DND-41 (cell line): ENCODE measurements around the gene LRRC3C.

ENCODE experiments used
- ATAC-seq: fragments of 200-7000 bp; cut with Tn5 transposase; 3 replicates; pipeline ENCODE4 v1.9.1; 2021; ENCODE audit warnings: low read depth; ENCODE audit not compliant: insufficient read depth
- DNase-seq: peaks from one replicate; pipeline ENCODE4 v3.0.0-alpha.2; 2020
- H2AFZ ChIP-seq: 2 replicates; pipeline ENCODE4 v1.6.0; 2012; ENCODE audit warnings: low read depth, low read length
- H3K27ac ChIP-seq: 2 replicates; pipeline ENCODE4 v1.5.1; 2012; ENCODE audit warnings: low read length, inconsistent platforms
- H3K27me3 ChIP-seq: fragments of 200-600 bp; sonication (generic); 2 replicates; pipeline ENCODE4 v1.6.0; 2012; ENCODE audit warnings: low read length, mild to moderate bottlenecking, inconsistent platforms; ENCODE audit not compliant: insufficient read depth, poor library complexity
- H3K36me3 ChIP-seq: 2 replicates; pipeline ENCODE4 v1.5.1; 2012; ENCODE audit warnings: low read length, inconsistent platforms; ENCODE audit not compliant: insufficient read depth
- H3K4me1 ChIP-seq: 2 replicates; pipeline ENCODE4 v1.5.1; 2012; ENCODE audit warnings: mild to moderate bottlenecking, low read length; ENCODE audit not compliant: insufficient read depth
- H3K4me2 ChIP-seq: 2 replicates; pipeline ENCODE4 v1.6.0; 2012; ENCODE audit warnings: mild to moderate bottlenecking, moderate library complexity, low read length, inconsistent platforms; ENCODE audit not compliant: insufficient read depth
- H3K4me3 ChIP-seq, 2 experiments: fragments of 200-600 bp in 1 of 2; shearing (Covaris generic) in 1 of 2; 2 replicates each; pipeline ENCODE4 v1.5.1; 2012 to 2016; ENCODE audit warnings: inconsistent platforms in 2 of 2, low read length in 2 of 2, mild to moderate bottlenecking in 2 of 2, low read depth in 1 of 2, moderate library complexity in 1 of 2
- H3K79me2 ChIP-seq: 2 replicates; pipeline ENCODE4 v1.6.0; 2012; ENCODE audit warnings: low read length, inconsistent platforms; ENCODE audit not compliant: insufficient read depth
- H3K9ac ChIP-seq: 2 replicates; pipeline ENCODE4 v1.6.0; 2012; ENCODE audit warnings: low read depth, mild to moderate bottlenecking, inconsistent platforms, low read length, moderate library complexity
- H3K9me3 ChIP-seq: 2 replicates; pipeline ENCODE4 v1.5.1; 2012; ENCODE audit warnings: low read length, moderate library complexity, mild to moderate bottlenecking, inconsistent platforms; ENCODE audit not compliant: insufficient read depth, severe bottlenecking
- H4K20me1 ChIP-seq: 2 replicates; pipeline ENCODE4 v1.6.0; 2012; ENCODE audit warnings: low read length; ENCODE audit not compliant: insufficient read depth
- CTCF ChIP-seq: IDR thresholded peaks from 2 replicates; pipeline ENCODE4 v1.5.1; 2012; ENCODE audit warnings: borderline replicate concordance, low read length, moderate library complexity, mild to moderate bottlenecking; ENCODE audit not compliant: poor library complexity, severe bottlenecking; ENCODE audit errors: extremely low read depth
- EZH2 ChIP-seq: IDR thresholded peaks from 3 replicates; pipeline ENCODE4 v1.6.1; 2012; ENCODE audit warnings: borderline replicate concordance, low read depth, mild to moderate bottlenecking, moderate library complexity, low read length, inconsistent platforms; ENCODE audit not compliant: severe bottlenecking

LRRC3C gene

GRCh38 chr17:39971076-39971603 lies 43.6 kb downstream of the LRRC3C start:
- no peak overlapping the region for H3K4me3 ChIP-seq
- peaks cover 27% of the 10 kb centered on the region for H3K27me3 ChIP-seq
- H4K20me1 ChIP-seq = no peaks in the 10 kb centered on the region
- no peaks in the 10 kb centered on the region for H3K79me2 ChIP-seq
- H3K9ac ChIP-seq = no peak overlapping the region
- no peak overlapping the region for H3K4me2 ChIP-seq
- H3K9me3 ChIP-seq = no peaks in the 10 kb centered on the region
- H3K27ac ChIP-seq = no peak overlapping the region
- no peak for ATAC-seq
- no peak overlapping the region for H2AFZ ChIP-seq
- no peak for DNase-seq
- TF ChIP-seq EZH2 = no peak
- TF ChIP-seq CTCF = no peak
- H3K36me3 ChIP-seq = no peaks in the 10 kb centered on the region
- no peaks in the 10 kb centered on the region for H3K4me1 ChIP-seq

- H3K9me3 ChIP-seq = no peaks in the 10 kb centered on the region
- no peak overlapping the region for H2AFZ ChIP-seq
- peaks cover 27% of the 10 kb centered on the region for H3K27me3 ChIP-seq
- no peaks in the 10 kb centered on the region for H3K4me1 ChIP-seq
- DNase-seq (no peak), ATAC-seq (no peak)
- no peak overlapping the region for H3K4me2 ChIP-seq
- no peak overlapping the region for H3K27ac ChIP-seq
- no peak for TF ChIP-seq CTCF
- no peak for TF ChIP-seq EZH2
- H3K79me2 ChIP-seq = no peaks in the 10 kb centered on the region
- H3K9ac ChIP-seq = no peak overlapping the region
- no peak overlapping the region for H3K4me3 ChIP-seq
- H4K20me1 ChIP-seq = no peaks in the 10 kb centered on the region
- no peaks in the 10 kb centered on the region for H3K36me3 ChIP-seq
Observed at GRCh38 chr17:39972271-39972670, 44.7 kb downstream of the LRRC3C start.

- Histone ChIP-seq H3K9me3 (no peaks in the 10 kb centered on the region), H4K20me1 (no peaks in the 10 kb centered on the region), H3K27me3 (peaks cover 27% of the 10 kb centered on the region), H3K4me1 (no peaks in the 10 kb centered on the region), H3K9ac (no peak overlapping the region), H3K36me3 (no peaks in the 10 kb centered on the region), H3K27ac (no peak overlapping the region), H3K4me3 (no peak overlapping the region), H3K79me2 (no peaks in the 10 kb centered on the region), H3K4me2 (no peak overlapping the region), H2AFZ (no peak overlapping the region)
- TF ChIP-seq CTCF (no peak), EZH2 (no peak)
- ATAC-seq = no peak
- no peak for DNase-seq
Observed at GRCh38 chr17:39973496-39973895, 46.0 kb downstream of the LRRC3C start.

- Histone ChIP-seq H2AFZ (no peak overlapping the region), H3K9ac (no peak overlapping the region), H3K27ac (no peak overlapping the region), H3K27me3 (peaks cover 22% of the 10 kb centered on the region), H3K9me3 (no peaks in the 10 kb centered on the region), H3K4me2 (no peak overlapping the region), H3K4me3 (no peak overlapping the region), H3K36me3 (no peaks in the 10 kb centered on the region), H3K4me1 (peaks cover 5% of the 10 kb centered on the region), H4K20me1 (no peaks in the 10 kb centered on the region), H3K79me2 (no peaks in the 10 kb centered on the region)
- DNase-seq = no peak
- no peak for TF ChIP-seq EZH2
- no peak for TF ChIP-seq CTCF
- ATAC-seq = no peak
Observed at GRCh38 chr17:39974433-39974832, 46.9 kb downstream of the LRRC3C start.
